OCI-LY3 (cell line): ENCODE results near the gene ANKRD10.

ENCODE experiments used
- CTCF ChIP-seq: fragments of 200-600, 300-600 bp; sonication (generic); IDR thresholded peaks from 2 replicates; pipeline ENCODE4 v1.5.1; 2014; ENCODE audit warnings: antibody characterized with exemption, low read length, low read depth
- EZH2phosphoT487 ChIP-seq: fragments of 200-600 bp; shearing (Covaris generic); IDR thresholded peaks from 2 replicates; pipeline ENCODE4 v1.6.1; 2018; ENCODE audit warnings: antibody characterized with exemption, mixed run types, low read depth

- TF ChIP-seq CTCF (no peak), EZH2phosphoT487 (no peak)
Observed at GRCh38 chr13:110890279-110891165, 24.3 kb downstream of the ANKRD10 start.
